SK-N-SH (cell line): Measurements from ENCODE around the gene RARRES1.

ENCODE experiments used
- CHD2 ChIP-seq: fragments of 150-350 bp; IDR thresholded peaks from 2 replicates; pipeline ENCODE4 v1.6.1; 2018; ENCODE audit warnings: low read length; ENCODE audit not compliant: partially characterized antibody
- CTCF ChIP-seq: fragments of 200-600 bp; sonication (generic); IDR thresholded peaks from 2 replicates; pipeline ENCODE4 v1.6.1; 2017; ENCODE audit warnings: antibody characterized with exemption, mild to moderate bottlenecking, moderate library complexity
- EP300 ChIP-seq, 2 experiments: IDR thresholded peaks; 2 replicates each; pipeline versions ENCODE4 v1.4.0 to v1.6.1; 2012; ENCODE audit warnings: borderline replicate concordance in 1 of 2, low read depth in 1 of 2, low read length in 1 of 2
- FOXM1 ChIP-seq: IDR thresholded peaks from 2 replicates; pipeline ENCODE4 v1.4.0; 2012; ENCODE audit warnings: low read depth, mild to moderate bottlenecking
- NRF1 ChIP-seq: IDR thresholded peaks from 2 replicates; pipeline ENCODE4 v1.6.1; 2012; ENCODE audit warnings: low read depth, mild to moderate bottlenecking, low read length
- POLR2AphosphoS5 ChIP-seq: IDR thresholded peaks from 2 replicates; pipeline ENCODE4 v1.6.1; 2012; ENCODE audit warnings: low read depth, low read length
- RAD21 ChIP-seq: IDR thresholded peaks from 2 replicates; pipeline ENCODE4 v1.6.1; 2012; ENCODE audit warnings: mild to moderate bottlenecking, low read length
- RFX5 ChIP-seq: IDR thresholded peaks from 2 replicates; pipeline ENCODE4 v1.6.1; 2012; ENCODE audit warnings: mild to moderate bottlenecking, improper control_type of control experiment, low read length
- SIN3A ChIP-seq: IDR thresholded peaks from 2 replicates; pipeline ENCODE4 v1.6.1; 2012; ENCODE audit warnings: low read depth, mild to moderate bottlenecking, low read length, moderate library complexity, borderline replicate concordance
- SMC3 ChIP-seq: IDR thresholded peaks from 2 replicates; pipeline ENCODE4 v1.6.1; 2012; ENCODE audit warnings: low read depth, low read length, improper control_type of control experiment
- TAF1 ChIP-seq: IDR thresholded peaks from 2 replicates; pipeline ENCODE4 v1.6.1; 2012; ENCODE audit warnings: low read depth, mild to moderate bottlenecking, low read length, moderate library complexity, borderline replicate concordance
- YY1 ChIP-seq: IDR thresholded peaks from 2 replicates; pipeline ENCODE4 v1.4.0; 2012; ENCODE audit warnings: low read depth, mild to moderate bottlenecking
- TF ChIP-seq, protein P1 (sequence below): IDR thresholded peaks from 2 replicates; pipeline ENCODE4 v1.4.0; 2012; ENCODE audit warnings: low read depth

DNA sequence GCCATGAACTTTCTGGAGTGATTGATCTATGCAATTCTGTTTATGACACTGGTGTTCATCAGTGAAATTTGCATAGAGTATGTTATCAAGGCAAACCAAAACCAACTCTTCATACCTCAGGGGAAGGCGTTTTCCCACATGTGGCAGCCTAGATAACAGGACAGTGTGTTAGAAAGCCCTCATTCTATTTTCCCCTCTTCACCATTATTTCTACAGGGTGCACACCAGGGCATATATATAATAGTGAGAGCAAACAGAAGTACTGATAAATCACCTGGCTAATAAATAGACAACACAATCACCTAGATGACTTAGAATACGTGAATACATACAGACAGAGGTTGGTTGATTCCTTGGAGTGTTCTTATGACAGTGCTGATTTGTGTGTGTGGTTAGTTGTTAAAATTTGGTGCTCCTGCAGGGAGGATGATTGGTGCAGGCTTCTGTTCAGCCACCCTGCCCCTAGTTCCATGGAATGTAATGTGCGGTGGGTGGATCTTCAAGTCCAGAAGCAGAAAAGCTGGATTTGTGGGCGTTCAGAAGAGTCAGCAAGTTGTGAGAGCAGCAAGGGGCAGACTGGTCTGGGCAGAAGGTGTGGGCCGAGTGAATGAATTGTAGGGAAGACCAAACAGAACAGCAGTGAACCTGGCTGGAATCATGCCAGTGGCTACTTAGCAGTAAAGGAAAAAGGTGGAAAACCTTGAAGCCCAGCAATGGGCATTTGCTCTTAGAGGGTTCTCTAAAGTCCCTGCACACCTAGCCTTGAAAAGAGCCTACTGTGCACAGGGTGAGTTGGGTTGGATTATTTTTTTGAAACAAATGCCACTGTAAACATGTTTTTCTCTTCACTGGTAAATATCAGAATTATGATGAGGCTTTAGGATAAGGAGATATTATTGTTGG lies 11.7 kb upstream of the RARRES1 start:
- TF ChIP-seq TAF1 (no peak), CHD2 (no peak), CTCF (no peak), POLR2AphosphoS5 (no peak), EP300 (IDR thresholded peaks at IDR 0.05; ENCODE audit: borderline replicate concordance in 1 of 2, low read depth in 1 of 2, low read length in 1 of 2) (no peak), NRF1 (no peak), YY1 (no peak), SIN3A (no peak), RFX5 (no peak), SMC3 (no peak), FOXM1 (no peak), RAD21 (no peak)
- TF ChIP-seq, protein P1, sequence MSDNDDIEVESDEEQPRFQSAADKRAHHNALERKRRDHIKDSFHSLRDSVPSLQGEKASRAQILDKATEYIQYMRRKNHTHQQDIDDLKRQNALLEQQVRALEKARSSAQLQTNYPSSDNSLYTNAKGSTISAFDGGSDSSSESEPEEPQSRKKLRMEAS: no peak
